Panc1 (cell line): ENCODE measurements around the gene BTC. TPM values are rescaled to one million over a fixed set of nuclear protein-coding genes. Genes with fewer than 3 reads are reported as not detected.

Experiments
- ATAC-seq: fragments of 200-7000 bp; cut with Tn5 transposase; 2 replicates; pipeline ENCODE4 v1.9.1; 2020; ENCODE audit warnings: mild to moderate bottlenecking, moderate library complexity
- BruUV-seq: library from RNA; stranded (reverse); fragments of 400-500 nt; replicated peaks from 2 replicates; lab custom pipeline; 2021; lab: Mats Ljungman, UMichigan
- CTCF ChIA-PET: fragments of 300-600 bp; sonication (Branson Sonifier 250); formaldehyde crosslinking; loops from one replicate; lab custom pipeline; 2022; ENCODE audit warnings: antibody characterized with exemption; lab: Charles Lee
- POLR2A ChIA-PET: fragments of 300-600 bp; sonication (Branson Sonifier 250); formaldehyde crosslinking; loops from one replicate; lab custom pipeline; 2022; ENCODE audit warnings: antibody characterized with exemption; lab: Charles Lee
- DNase-seq: peaks from one replicate; pipeline ENCODE4 v3.0.0-alpha.2; 2010; ENCODE audit warnings: low read depth, low spot score
- H3K27ac ChIP-seq: 2 replicates; pipeline ENCODE4 v1.5.1; 2011; ENCODE audit warnings: mild to moderate bottlenecking, low read length, inconsistent platforms
- H3K27me3 ChIP-seq: fragments of 200-500 bp; sonication (Bioruptor generic); 2 replicates; pipeline ENCODE4 v1.6.0; 2014; ENCODE audit warnings: low read length, inconsistent platforms; ENCODE audit not compliant: control insufficient read depth, insufficient read depth
- H3K36me3 ChIP-seq: fragments of 200-500 bp; sonication (Bioruptor generic); 2 replicates; pipeline ENCODE4 v1.5.1; 2014; ENCODE audit warnings: inconsistent platforms, mild to moderate bottlenecking, low read length, moderate library complexity; ENCODE audit not compliant: control insufficient read depth, insufficient read depth
- H3K4me1 ChIP-seq: 2 replicates; pipeline ENCODE4 v1.5.1; 2011; ENCODE audit warnings: inconsistent platforms, mild to moderate bottlenecking, low read length, moderate library complexity; ENCODE audit not compliant: control insufficient read depth, insufficient read depth
- H3K4me3 ChIP-seq, 2 experiments: 2 replicates each; pipeline ENCODE4 v1.5.1; 2011 to 2012; ENCODE audit warnings: low read depth in 2 of 2, low read length in 2 of 2, mild to moderate bottlenecking in 2 of 2, inconsistent platforms in 1 of 2, moderate library complexity in 1 of 2
- H3K9me3 ChIP-seq: fragments of 200-500 bp; sonication (Bioruptor generic); 2 replicates; pipeline ENCODE4 v1.5.1; 2014; ENCODE audit warnings: low read depth, mild to moderate bottlenecking, inconsistent platforms, low read length, moderate library complexity; ENCODE audit not compliant: control insufficient read depth, insufficient read depth
- POLR2AphosphoS5 ChIP-seq: IDR thresholded peaks from 2 replicates; pipeline ENCODE4 v1.6.1; 2012; ENCODE audit warnings: mild to moderate bottlenecking, low read depth, low read length, moderate library complexity
- SIN3A ChIP-seq: IDR thresholded peaks from 2 replicates; pipeline ENCODE4 v1.6.1; 2012; ENCODE audit warnings: low read depth, mild to moderate bottlenecking, low read length, moderate library complexity, borderline replicate concordance; ENCODE audit not compliant: insufficient read depth
- TCF7L2 ChIP-seq: IDR thresholded peaks from 2 replicates; pipeline ENCODE4 v1.6.1; 2011; ENCODE audit warnings: mild to moderate bottlenecking, low read depth, low read length, inconsistent platforms
- in situ Hi-C: cut with HindIII; loops from 2 replicates; pipeline ENCODE4 v1.10.0; 2016; ENCODE audit warnings: low sequenced_read_pairs, low pct_unique_long_range_greater_than_20kb
- intact Hi-C: fragments of 100-400 bp; cut with micrococcal nuclease; formaldehyde crosslinking; loops from one replicate; pipeline ENCODE4 v1.10.0; 2022; ENCODE audit not compliant: unreplicated experiment
- total RNA-seq: library from RNA; stranded (reverse); gene quantifications from one replicate; pipeline ENCODE4 v1.2.1, GENCODE V29; 2021; ENCODE audit not compliant: unreplicated experiment
- TF ChIP-seq, protein P1 (sequence below): fragments of 450-650 bp; IDR thresholded peaks from 2 replicates; pipeline ENCODE4 v1.5.1; 2017; ENCODE audit warnings: mild to moderate bottlenecking
- TF ChIP-seq, protein P2 (sequence below), 2 experiments: IDR thresholded peaks; 2 replicates each; pipeline ENCODE4 v1.6.1; 2011 to 2012; ENCODE audit warnings: low read depth in 2 of 2, control low read depth in 1 of 2, low read length in 1 of 2, mild to moderate bottlenecking in 1 of 2, moderate library complexity in 1 of 2; ENCODE audit not compliant: insufficient read depth in 1 of 2

BTC gene
- total RNA-seq, 1 experiment from 2014 or later, result 0.08 TPM

DNA sequence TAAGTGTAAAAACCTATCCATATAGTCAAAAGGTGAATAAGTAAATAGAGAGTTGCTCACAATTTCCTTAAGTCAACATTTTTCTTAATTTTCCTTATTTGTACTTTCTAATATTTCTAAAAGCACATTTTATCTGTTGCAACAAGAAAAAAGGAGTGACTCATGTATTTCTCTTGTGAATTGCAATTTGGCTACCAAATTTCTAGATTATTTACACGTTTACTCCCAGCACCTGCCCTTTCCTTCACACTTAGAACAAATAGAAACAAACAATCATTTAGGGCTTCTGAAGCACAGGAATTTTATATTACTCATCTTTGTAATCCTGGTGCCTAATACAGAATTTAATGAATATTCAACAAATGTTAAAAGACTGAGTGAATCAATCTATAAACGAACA lies 22.2 kb downstream of the BTC start:
- Histone ChIP-seq H3K27me3 (no peaks in the 10 kb centered on the region), H3K9me3 (no peaks in the 10 kb centered on the region), H3K27ac (no peak overlapping the region), H3K36me3 (no peaks in the 10 kb centered on the region), H3K4me3 (no peak overlapping the region), H3K4me1 (no peaks in the 10 kb centered on the region)
- in situ Hi-C loops, result no loop called here
- intact Hi-C loops, result no loop called here
- BruUV-seq, result no TSS peak
- POLR2A ChIA-PET, result no interaction called here
- ATAC-seq (no peak), DNase-seq (no peak)
- TF ChIP-seq, protein P1, sequence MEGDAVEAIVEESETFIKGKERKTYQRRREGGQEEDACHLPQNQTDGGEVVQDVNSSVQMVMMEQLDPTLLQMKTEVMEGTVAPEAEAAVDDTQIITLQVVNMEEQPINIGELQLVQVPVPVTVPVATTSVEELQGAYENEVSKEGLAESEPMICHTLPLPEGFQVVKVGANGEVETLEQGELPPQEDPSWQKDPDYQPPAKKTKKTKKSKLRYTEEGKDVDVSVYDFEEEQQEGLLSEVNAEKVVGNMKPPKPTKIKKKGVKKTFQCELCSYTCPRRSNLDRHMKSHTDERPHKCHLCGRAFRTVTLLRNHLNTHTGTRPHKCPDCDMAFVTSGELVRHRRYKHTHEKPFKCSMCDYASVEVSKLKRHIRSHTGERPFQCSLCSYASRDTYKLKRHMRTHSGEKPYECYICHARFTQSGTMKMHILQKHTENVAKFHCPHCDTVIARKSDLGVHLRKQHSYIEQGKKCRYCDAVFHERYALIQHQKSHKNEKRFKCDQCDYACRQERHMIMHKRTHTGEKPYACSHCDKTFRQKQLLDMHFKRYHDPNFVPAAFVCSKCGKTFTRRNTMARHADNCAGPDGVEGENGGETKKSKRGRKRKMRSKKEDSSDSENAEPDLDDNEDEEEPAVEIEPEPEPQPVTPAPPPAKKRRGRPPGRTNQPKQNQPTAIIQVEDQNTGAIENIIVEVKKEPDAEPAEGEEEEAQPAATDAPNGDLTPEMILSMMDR, result no peak
- no peak for TF ChIP-seq SIN3A
- no peak for TF ChIP-seq TCF7L2
- TF ChIP-seq POLR2AphosphoS5, result no peak
- TF ChIP-seq, protein P2, sequence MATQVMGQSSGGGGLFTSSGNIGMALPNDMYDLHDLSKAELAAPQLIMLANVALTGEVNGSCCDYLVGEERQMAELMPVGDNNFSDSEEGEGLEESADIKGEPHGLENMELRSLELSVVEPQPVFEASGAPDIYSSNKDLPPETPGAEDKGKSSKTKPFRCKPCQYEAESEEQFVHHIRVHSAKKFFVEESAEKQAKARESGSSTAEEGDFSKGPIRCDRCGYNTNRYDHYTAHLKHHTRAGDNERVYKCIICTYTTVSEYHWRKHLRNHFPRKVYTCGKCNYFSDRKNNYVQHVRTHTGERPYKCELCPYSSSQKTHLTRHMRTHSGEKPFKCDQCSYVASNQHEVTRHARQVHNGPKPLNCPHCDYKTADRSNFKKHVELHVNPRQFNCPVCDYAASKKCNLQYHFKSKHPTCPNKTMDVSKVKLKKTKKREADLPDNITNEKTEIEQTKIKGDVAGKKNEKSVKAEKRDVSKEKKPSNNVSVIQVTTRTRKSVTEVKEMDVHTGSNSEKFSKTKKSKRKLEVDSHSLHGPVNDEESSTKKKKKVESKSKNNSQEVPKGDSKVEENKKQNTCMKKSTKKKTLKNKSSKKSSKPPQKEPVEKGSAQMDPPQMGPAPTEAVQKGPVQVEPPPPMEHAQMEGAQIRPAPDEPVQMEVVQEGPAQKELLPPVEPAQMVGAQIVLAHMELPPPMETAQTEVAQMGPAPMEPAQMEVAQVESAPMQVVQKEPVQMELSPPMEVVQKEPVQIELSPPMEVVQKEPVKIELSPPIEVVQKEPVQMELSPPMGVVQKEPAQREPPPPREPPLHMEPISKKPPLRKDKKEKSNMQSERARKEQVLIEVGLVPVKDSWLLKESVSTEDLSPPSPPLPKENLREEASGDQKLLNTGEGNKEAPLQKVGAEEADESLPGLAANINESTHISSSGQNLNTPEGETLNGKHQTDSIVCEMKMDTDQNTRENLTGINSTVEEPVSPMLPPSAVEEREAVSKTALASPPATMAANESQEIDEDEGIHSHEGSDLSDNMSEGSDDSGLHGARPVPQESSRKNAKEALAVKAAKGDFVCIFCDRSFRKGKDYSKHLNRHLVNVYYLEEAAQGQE (IDR thresholded peaks at IDR 0.05; ENCODE audit: insufficient read depth in 1 of 2, low read depth in 2 of 2, low read length in 1 of 2), result no peak
- CTCF ChIA-PET, result no interaction called here

DNA sequence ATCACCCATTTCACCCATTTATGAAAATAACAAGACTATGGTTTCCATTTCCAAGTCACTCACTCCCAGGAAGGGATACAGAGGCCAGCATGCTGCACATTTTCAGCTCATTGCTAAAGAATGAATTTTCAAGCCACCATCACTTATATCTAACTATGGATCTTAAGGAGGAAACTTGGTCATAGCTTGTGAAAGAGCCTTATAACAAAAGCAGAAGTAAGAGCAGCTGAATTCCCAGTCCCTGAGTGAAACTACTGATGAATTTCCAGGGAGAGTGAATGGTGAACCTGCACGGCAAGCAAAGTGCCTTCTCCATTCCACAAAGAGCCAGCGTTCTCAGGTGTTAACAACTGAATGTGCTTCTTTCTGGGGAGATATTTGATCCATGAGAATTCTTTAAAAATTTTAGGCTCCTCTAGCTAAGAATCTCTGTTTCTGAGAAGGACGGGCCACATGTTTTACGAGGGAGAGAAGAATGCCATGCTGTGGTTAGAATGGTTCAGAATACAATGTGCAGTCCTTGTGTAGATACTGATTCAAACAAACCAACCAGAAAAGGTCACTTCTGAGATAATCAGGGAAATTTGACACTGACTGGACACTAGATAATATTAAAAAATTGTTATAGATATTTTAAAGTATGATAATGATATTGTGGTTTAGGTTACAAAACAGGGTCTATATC lies 24.0 kb downstream of the BTC start:
- Histone ChIP-seq H3K4me3 (no peak overlapping the region), H3K4me1 (no peaks in the 10 kb centered on the region), H3K27ac (no peak overlapping the region), H3K36me3 (no peaks in the 10 kb centered on the region), H3K27me3 (no peaks in the 10 kb centered on the region), H3K9me3 (no peaks in the 10 kb centered on the region)
- ATAC-seq, result no peak
- no peak for DNase-seq
- POLR2A ChIA-PET, result no interaction called here
- CTCF ChIA-PET, result no interaction called here
- BruUV-seq, result no TSS peak
- intact Hi-C loops, result no loop called here
- TF ChIP-seq POLR2AphosphoS5, result no peak
- in situ Hi-C loops, result no loop called here

DNA sequence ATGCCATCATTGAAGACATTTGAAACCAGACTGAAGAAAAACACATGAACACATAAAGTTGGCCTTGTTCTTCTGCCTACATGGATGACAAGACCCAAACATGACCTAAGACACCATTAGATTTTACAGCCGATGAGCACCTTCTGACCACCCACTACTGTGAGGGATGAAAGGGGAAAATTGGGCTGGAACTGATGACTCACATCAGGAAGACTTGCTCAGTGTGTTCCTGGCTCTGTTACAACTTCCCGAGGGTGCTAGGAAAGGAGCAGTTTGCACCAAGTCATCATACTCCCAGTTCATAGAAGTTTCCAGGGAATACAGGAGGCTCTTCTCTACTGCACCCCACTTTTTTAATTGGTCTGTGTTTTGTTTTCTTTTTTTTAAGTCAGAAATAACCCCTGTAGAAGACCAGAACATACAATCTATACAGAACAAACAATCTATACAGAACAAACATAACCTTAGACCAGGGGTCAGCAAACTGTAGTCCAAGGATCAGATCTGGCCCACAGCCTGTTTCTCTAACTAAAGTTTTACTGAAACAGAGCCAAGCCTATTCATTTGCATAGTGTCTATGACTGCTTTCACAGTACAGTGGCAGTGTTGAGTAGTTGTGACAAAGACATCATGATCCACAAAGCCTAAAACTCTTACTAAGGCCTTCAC lies 25.3 kb downstream of the BTC start:
- no peaks in the 10 kb centered on the region for H3K27me3 ChIP-seq
- no peak for DNase-seq
- no peak overlapping the region for H3K27ac ChIP-seq
- BruUV-seq, result no TSS peak
- H3K4me3 ChIP-seq, result no peak overlapping the region
- ChIA-PET POLR2A (no interaction called here), CTCF (no interaction called here)
- no peak for TF ChIP-seq POLR2AphosphoS5
- TF ChIP-seq, protein P1, result no peak
- TF ChIP-seq SIN3A, result no peak
- TF ChIP-seq, protein P2 (IDR thresholded peaks at IDR 0.05; ENCODE audit: insufficient read depth in 1 of 2, low read depth in 2 of 2, low read length in 1 of 2), result no peak
- TF ChIP-seq TCF7L2, result no peak
- H3K36me3 ChIP-seq, result no peaks in the 10 kb centered on the region
- intact Hi-C loops (no loop called here), in situ Hi-C loops (no loop called here)
- H3K9me3 ChIP-seq, result no peaks in the 10 kb centered on the region
- H3K4me1 ChIP-seq, result no peaks in the 10 kb centered on the region
- no peak for ATAC-seq
